NCI-H2227 (cell line): ENCODE results near the gene RNF8.
"Not testable (repeated sequence)": the region's sequence is repeated elsewhere in the genome, so short reads cannot be mapped to it uniquely, and the experiment has no call there.

ENCODE experiments used
- DNase-seq: peaks from one replicate; lab custom pipeline; 2025; ENCODE audit not compliant: unreplicated experiment; lab: John Stamatoyannopoulos, UW

The RNF8 gene

DNA sequence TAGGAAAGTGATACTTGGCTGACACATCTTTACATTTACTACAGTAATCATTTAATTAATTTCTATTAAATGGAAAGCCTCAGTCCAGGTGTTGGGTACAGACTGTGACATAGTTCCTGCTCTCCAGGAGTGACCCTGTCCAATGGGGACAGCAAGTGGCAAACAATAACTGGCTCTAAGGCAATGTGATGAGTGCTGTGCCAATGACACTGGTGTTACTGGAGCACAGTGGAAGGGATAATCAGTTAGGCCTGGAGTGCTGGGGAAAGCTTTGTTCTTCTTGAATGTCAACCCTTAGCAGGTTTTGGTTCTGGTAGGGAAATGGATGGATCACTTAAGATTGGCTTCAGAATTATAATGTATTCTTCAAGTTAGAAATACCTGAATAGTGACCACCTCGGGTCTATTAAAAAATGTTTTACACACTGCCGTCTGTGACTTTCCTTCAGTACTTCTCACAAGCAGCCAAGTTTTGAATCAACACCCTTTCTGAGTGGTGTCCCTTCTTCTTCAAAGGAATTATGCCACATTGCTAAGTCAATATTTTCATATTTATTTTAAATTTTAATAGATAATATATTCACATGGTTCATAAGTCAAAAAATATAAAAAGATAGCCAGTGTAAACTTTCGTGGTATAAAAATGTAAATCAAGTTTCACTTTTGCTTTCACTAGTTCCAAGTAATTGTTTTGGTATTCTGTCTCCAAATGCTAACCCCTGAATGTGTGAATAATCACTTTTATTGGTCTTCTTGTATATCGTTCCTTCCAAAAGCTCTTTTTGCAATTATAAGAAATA, 88.8 kb downstream of the RNF8 start:
- DNase-seq, result no peak

DNA sequence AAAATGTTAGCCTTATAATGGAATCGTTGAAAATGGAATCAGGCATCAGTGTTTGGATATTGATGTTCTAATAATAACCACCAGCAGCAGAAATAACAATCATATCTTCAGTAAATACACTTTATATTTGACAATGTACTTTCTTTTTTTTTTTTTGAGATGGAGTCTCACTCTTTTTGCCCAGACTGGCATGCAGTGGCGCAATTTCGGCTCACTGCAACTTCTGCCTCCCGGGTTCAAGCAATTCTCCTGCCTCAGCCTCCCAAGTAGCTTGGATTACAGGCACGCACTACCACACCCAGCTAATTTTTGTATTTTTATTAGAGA, 89.4 kb downstream of the RNF8 start:
- DNase-seq, result not testable (repeated sequence)
